Mucosa of stomach (tissue), 1 donor: ENCODE data around the gene ZBTB21.

ENCODE experiments used
- H3K27me3 ChIP-seq: one replicate; pipeline ENCODE4 v1.7.0; 2013; ENCODE audit warnings: mild to moderate bottlenecking, low read length; ENCODE audit not compliant: control insufficient read depth, insufficient read depth
- H3K36me3 ChIP-seq: one replicate; pipeline ENCODE4 v1.7.0; 2013; ENCODE audit warnings: low read length; ENCODE audit not compliant: control insufficient read depth, insufficient read depth
- H3K4me1 ChIP-seq: one replicate; pipeline ENCODE4 v1.7.0; 2013; ENCODE audit warnings: mild to moderate bottlenecking, low read length; ENCODE audit not compliant: control insufficient read depth, insufficient read depth
- H3K4me3 ChIP-seq: one replicate; pipeline ENCODE4 v1.7.0; 2013; ENCODE audit warnings: low read length
- H3K9ac ChIP-seq: one replicate; pipeline ENCODE4 v1.7.0; 2013; ENCODE audit warnings: mild to moderate bottlenecking, low read length, moderate library complexity
- H3K9me3 ChIP-seq: one replicate; pipeline ENCODE4 v1.7.0; 2013; ENCODE audit warnings: mild to moderate bottlenecking, low read length, moderate library complexity; ENCODE audit not compliant: control insufficient read depth
- donor health status: Pancreatic carcinoma.

Gene ZBTB21

DNA sequence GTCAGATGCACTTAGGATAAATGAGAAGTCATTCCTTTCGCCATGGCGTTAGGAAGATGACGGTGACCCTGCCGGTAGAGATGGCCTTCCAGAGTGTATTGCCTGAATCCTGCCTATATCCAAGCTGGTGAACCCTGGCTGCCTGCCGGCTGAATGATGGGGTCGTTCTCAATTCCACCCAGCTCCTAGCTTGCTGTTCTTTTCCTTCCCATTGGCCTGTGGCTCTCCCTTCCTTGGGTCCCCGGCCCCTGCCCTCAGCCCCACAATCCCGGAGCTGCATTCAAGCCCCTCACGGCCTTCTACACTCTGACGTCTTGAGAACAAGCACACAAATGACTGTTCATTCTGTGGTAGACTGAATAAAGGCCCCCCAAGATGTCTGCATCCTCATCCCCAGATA lies 28.2 kb upstream of the ZBTB21 start:
- Histone ChIP-seq H3K27me3 (no peaks in the 10 kb centered on the region), H3K9me3 (no peaks in the 10 kb centered on the region), H3K4me1 (peaks cover 36% of the 10 kb centered on the region), H3K36me3 (no peaks in the 10 kb centered on the region), H3K9ac (no peak overlapping the region), H3K4me3 (no peak overlapping the region)

DNA sequence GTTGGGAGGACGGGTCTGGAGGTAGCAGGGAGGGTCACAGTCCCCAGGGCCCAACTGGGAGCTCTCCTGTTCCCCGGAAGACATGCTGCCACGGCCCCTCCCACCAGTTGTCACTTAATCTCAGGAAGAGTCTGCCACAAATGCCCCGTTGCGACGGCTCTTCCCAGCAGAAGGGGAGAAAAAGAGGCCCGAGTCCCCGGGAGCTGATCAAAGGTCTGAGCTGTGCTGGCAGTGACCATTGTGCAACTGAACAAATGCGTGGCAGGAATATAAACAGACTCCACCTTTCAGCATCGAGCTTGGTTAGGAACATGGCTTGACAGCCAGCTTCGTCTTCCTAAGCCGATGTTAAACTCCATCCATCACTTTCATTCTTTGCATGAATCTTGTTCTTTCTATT lies 27.8 kb upstream of the ZBTB21 start:
- Histone ChIP-seq H3K9ac (no peak overlapping the region), H3K4me3 (no peak overlapping the region), H3K36me3 (no peaks in the 10 kb centered on the region), H3K9me3 (no peaks in the 10 kb centered on the region), H3K4me1 (peaks cover 36% of the 10 kb centered on the region), H3K27me3 (no peaks in the 10 kb centered on the region)

DNA sequence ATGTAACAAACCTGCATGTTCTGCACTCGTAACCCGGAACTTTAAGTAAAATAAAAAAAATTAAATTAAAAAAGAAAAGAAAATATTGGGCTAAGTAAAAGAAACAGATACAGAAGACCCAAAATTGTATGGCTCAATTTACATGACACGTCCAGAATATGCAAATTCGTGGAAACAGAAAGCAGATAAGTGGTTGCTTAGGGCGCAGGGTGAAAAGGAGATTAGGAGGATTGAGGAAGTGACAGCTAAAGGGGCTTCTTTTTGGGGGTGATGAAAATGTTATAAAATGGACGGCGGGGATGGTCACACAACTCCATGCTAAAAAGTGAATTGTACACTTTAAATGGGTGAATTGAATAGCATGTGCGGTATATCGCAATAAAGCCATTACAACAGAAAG lies 27.4 kb upstream of the ZBTB21 start:
- no peaks in the 10 kb centered on the region for H3K9me3 ChIP-seq

DNA sequence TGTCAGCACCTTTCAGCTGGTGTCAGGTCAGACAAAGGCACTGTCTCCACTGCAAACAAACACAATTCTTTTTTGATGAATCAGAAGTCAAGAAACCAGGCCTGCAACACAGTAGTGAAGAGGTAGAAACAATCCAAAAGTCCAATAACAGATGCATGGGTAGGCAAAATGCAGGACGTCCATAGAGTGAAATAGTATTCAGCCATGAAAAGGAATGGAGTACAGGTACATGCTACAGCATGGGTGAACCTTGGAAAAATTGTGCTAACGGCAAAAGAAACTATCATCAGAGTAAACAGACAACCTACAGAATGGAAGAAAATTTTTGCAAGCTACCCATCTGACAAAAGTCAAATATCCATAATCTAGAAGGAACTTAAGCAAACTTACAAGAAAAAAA lies 26.2 kb upstream of the ZBTB21 start:
- Histone ChIP-seq H3K9ac (no peak overlapping the region), H3K27me3 (no peaks in the 10 kb centered on the region), H3K4me3 (no peak overlapping the region), H3K9me3 (no peaks in the 10 kb centered on the region), H3K4me1 (peaks cover 39% of the 10 kb centered on the region), H3K36me3 (no peaks in the 10 kb centered on the region)

More for the DNA sequence above, 27.4 kb upstream of the ZBTB21 start:
- no peak overlapping the region for H3K9ac ChIP-seq
- H3K27me3 ChIP-seq = no peaks in the 10 kb centered on the region
- no peak overlapping the region for H3K4me3 ChIP-seq
- H3K36me3 ChIP-seq = no peaks in the 10 kb centered on the region
- H3K4me1 ChIP-seq = peaks cover 36% of the 10 kb centered on the region

DNA sequence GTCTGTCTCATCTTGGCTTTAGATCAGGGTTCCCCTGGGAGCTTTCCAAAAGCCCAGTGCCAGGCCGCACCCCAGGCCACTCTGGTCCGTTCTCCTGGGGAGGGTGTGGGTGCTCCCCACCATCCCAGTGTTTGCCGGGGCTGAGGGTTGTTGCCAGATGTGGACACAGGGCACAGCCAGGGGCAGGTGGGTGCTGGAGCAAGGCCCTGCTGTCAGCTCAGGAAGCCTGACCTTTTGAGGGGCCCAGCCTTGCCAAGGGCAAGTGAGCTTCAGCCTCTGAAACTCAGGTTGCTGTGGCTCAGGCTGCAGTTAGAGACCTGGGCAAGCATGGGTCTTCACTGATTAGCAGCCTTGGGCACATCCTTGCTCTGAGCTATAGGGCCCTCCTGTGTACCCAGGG lies 22.8 kb upstream of the ZBTB21 start:
- H3K4me1 ChIP-seq = peaks cover 21% of the 10 kb centered on the region
- H3K9me3 ChIP-seq = no peaks in the 10 kb centered on the region
- H3K4me3 ChIP-seq = no peak overlapping the region

DNA sequence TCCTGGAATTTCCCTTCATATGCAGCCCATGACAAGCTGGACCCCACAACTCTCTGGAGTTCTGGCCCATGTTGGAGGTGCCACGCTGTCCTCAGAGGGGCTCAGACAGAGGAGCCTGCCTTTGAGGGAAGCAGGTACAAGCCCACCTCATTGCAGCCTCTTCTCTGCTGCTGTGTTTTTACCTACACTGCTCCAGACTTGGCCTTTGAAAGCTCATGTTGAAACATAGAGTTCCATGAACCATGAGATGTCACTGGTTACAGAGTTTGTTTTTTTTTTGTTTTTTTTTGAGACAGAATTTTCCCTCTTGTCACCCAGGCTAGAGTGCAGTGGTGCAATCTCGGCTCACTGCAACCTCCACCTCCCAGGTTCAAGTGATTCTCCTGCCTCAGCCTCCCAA lies 22.1 kb upstream of the ZBTB21 start:
- peaks cover 16% of the 10 kb centered on the region for H3K4me1 ChIP-seq
- H3K27me3 ChIP-seq = no peaks in the 10 kb centered on the region
- no peaks in the 10 kb centered on the region for H3K9me3 ChIP-seq
- H3K4me3 ChIP-seq = no peak overlapping the region
- no peak overlapping the region for H3K9ac ChIP-seq
- no peaks in the 10 kb centered on the region for H3K36me3 ChIP-seq

More for the DNA sequence above, 22.8 kb upstream of the ZBTB21 start:
- Histone ChIP-seq H3K27me3 (no peaks in the 10 kb centered on the region), H3K9ac (no peak overlapping the region), H3K36me3 (no peaks in the 10 kb centered on the region)

DNA sequence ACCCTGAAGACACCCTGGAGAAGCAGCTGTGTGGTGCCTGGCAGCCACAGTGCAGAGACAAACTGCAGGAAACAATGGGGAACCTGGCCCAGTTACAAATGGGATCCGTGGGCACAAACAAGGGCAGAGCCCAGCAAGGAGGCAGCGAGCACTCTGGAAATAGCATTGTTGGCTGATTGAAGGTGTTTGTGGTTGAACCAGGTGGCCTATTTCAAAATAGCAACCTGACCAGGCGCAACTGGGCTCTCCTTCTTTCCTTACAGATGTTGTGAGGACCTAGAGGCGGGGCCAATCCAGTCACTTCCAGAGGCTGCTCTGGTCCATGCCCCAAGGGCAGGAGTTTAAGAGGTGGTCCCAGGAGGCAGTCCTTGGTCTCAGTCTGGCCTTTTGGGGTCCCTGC lies 21.7 kb upstream of the ZBTB21 start:
- Histone ChIP-seq H3K27me3 (peaks cover 3% of the 10 kb centered on the region), H3K4me1 (peaks cover 16% of the 10 kb centered on the region), H3K4me3 (no peak overlapping the region), H3K9me3 (no peaks in the 10 kb centered on the region), H3K36me3 (no peaks in the 10 kb centered on the region), H3K9ac (no peak overlapping the region)

DNA sequence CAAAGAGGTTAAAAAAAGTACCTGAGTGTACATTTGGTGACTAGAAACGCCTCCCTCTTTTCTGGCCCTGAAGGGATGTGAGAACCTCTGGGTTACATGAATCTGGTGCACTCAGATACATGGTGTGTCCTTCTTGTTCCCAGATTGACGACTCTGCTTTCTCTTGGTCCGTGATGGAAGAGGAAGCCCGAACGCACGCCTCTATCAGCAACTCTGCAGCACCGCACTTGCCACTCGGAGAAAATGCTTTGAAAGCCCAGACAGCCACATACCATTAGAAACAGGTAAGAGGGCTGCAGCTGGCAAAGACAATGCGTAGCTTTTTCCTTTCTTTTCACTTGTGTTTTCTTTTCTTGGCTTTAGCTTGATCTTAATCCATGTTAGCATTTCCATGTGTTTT lies 21.1 kb upstream of the ZBTB21 start:
- Histone ChIP-seq H3K27me3 (peaks cover 4% of the 10 kb centered on the region), H3K4me3 (no peak overlapping the region), H3K36me3 (no peaks in the 10 kb centered on the region), H3K9me3 (no peaks in the 10 kb centered on the region), H3K4me1 (peaks cover 16% of the 10 kb centered on the region), H3K9ac (no peak overlapping the region)

DNA sequence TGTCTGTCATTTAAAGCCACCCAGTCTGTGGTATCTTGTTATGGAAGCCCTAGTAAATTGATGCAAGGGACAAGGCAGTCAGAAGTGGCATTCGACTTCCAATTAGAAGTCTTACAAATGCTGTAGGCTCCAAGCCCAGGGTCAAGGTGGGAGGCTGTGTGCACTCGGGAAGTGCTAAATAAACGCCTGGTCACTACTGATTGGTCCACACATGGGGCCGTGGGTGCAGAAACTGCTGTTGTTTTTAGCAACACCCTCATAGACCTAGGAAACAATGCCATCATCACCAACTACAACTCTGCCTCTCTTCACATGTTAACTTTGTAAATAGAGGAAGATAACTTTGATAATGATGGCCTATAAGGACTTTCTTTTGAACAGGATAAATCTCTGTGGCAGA lies 20.2 kb upstream of the ZBTB21 start:
- Histone ChIP-seq H3K4me1 (peaks cover 22% of the 10 kb centered on the region), H3K36me3 (no peaks in the 10 kb centered on the region), H3K9me3 (no peaks in the 10 kb centered on the region), H3K4me3 (no peak overlapping the region), H3K9ac (no peak overlapping the region), H3K27me3 (peaks cover 4% of the 10 kb centered on the region)

DNA sequence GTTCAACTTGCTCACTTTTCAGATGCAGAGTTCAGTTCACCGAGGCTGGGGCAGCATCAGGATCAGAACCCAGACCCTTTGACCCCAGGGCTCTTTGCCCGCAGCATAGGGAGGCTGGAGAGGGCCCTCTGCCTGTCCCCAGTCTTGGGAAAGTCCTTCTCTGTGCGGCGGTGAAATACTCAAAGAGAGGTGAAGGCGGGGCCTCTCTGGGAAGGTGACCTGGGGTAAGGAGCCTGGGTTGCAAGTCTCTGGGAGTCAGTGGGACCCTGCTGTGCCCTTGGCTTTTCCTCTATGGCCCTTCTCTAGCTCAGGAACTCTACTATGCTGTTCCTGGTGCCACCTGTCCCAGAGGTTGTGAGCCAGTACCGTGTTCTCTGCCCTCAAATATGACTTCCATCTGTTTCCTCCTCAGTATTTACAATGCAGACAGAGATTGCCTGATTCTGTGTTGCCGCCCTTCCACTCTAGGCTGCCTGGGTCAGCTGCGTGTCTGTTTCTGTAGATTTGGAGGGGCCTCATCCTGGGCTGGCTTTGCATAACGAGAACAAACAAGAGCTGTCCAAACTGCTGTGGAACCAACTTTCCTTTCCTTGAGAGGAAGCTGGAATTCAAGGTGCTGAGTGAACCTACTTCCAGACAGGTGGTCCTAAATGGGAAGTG lies 18.7 kb upstream of the ZBTB21 start:
- no peak overlapping the region for H3K4me3 ChIP-seq
- H3K9ac ChIP-seq = no peak overlapping the region
- H3K9me3 ChIP-seq = no peaks in the 10 kb centered on the region
- H3K27me3 ChIP-seq = peaks cover 4% of the 10 kb centered on the region
- no peaks in the 10 kb centered on the region for H3K36me3 ChIP-seq
- peaks cover 25% of the 10 kb centered on the region for H3K4me1 ChIP-seq

DNA sequence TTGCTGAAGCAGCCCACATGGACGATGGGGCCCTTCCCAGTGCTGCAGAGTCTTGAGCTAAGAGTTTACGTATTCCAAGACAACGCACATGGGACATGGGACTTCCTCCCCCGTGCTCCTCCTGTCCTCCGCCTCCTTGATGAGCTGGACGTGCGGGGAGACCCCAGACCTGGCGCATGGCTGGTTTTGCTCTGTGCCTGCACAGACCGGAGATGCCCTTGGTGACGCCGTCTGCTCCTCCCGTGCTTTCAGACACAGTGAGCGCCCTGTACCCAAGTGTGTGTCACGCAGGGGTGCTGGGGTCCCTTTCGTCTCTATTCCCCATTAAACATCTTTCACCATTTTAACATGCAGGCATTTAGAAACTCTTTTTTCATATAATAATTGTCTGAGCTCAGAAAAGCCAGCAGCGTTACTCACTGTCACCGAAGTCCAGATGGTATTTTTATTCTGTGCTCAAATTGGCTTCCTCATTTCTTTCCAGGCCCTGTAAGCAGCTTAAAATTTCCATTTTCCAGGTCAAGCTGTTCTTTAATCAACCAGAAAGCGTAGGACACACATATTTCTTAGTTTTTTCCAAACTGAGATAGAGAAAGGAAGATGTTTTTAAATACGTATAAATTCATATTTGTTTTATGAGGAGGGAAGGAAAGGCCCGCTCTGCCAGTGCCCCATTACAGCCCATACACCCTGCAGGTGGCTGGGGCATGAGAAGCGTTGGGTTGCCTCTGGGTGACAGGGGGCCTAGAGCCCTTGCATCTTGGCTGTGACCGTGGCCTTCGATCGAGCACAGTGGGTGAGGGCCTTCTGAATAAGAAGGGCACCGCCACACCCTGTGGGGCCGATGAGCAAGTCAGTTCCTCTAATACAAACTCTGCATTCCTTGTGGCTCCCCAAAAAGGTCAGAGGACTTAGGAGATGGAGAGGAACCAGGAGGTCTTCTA lies 17.9 kb upstream of the ZBTB21 start:
- Histone ChIP-seq H3K9ac (no peak overlapping the region), H3K4me3 (no peak overlapping the region), H3K27me3 (peaks cover 4% of the 10 kb centered on the region)

DNA sequence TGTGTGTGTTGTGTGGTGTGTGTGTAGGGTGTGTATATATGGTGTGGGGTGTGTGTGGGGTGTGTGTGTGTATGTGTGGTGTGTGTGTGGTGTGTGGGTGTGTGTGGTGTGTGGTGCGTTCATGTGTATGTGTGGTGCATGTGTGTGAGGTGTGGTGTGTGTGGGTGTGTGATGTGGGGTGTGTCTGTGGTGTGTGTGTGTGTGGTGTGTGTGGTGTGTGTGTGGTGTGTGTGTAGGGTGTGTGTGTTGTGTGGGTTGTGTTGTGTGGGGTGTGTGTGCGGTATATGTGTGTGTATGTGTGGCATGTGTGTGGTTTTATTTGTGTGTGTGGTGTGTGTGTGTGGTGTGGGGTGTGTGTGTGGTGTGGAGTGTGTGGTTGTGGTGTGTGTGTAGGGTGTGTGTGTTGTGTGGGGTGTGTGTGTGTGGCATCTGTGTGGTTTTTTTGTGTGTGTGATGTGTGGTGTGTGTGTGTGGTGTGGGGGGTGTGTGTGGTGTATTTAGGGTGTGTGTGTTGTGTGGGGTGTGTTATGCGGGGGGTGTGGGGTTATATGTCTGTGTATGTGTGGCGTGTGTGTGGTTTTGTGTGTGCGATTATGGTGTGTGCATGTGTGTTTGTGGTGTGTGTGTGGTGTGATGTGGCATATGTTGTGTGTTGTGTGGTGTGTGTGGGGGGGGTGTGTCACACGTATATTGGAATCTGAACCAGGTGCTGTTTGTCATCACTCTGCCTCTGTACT lies 17.1 kb upstream of the ZBTB21 start:
- Histone ChIP-seq H3K27me3 (peaks cover 4% of the 10 kb centered on the region), H3K9ac (no peak overlapping the region), H3K4me1 (peaks cover 25% of the 10 kb centered on the region), H3K36me3 (no peaks in the 10 kb centered on the region), H3K9me3 (no peaks in the 10 kb centered on the region), H3K4me3 (no peak overlapping the region)

More for the DNA sequence above, 17.9 kb upstream of the ZBTB21 start:
- Histone ChIP-seq H3K9me3 (no peaks in the 10 kb centered on the region), H3K36me3 (no peaks in the 10 kb centered on the region), H3K4me1 (peaks cover 25% of the 10 kb centered on the region)
